GM12878 (cell line): ENCODE measurements around the gene TRUB2. TPM values are rescaled to one million over a fixed set of nuclear protein-coding genes. Genes with fewer than 3 reads are reported as not detected.

Experiments used
- ATAC-seq: fragments of 200-7000 bp; cut with Tn5 transposase; 3 replicates; pipeline ENCODE4 v1.9.1; 2020; ENCODE audit warnings: mild to moderate bottlenecking, moderate library complexity
- BruUV-seq: library from RNA; stranded (reverse); fragments of 400-500 nt; replicated peaks from 2 replicates; lab custom pipeline; 2021; lab: Mats Ljungman, UMichigan
- CTCF ChIA-PET: fragments of 300-600 bp; sonication (Branson Sonifier 250); formaldehyde crosslinking; extraction: SDS; loops from one replicate; lab custom pipeline; 2021; ENCODE audit warnings: inconsistent platforms; lab: Yijun Ruan, JAX
- POLR2A ChIA-PET: fragments of 350-600 bp; formaldehyde crosslinking; extraction: SDS; loops from one replicate; lab custom pipeline; 2021; ENCODE audit warnings: inconsistent platforms; lab: Charles Lee
- RAD21 ChIA-PET: fragments of 300-600 bp; sonication (Branson Sonifier 250); formaldehyde crosslinking; loops from one replicate; lab custom pipeline; 2023; ENCODE audit warnings: antibody characterized with exemption; ENCODE audit not compliant: unreplicated experiment; lab: Charles Lee
- SMC1A ChIA-PET: fragments of 300-600 bp; sonication (Branson Sonifier 250); formaldehyde crosslinking; loops from one replicate; lab custom pipeline; 2023; ENCODE audit not compliant: unreplicated experiment, uncharacterized antibody; lab: Charles Lee
- DNase-seq: peaks from one replicate; pipeline ENCODE4 v3.0.0-alpha.2; 2011; ENCODE audit warnings: low read depth, low spot score
- FAIRE-seq: peaks from 3 replicates; lab custom pipeline; 2011; peaks lifted over from hg19 to GRCh38; lab: Jason Lieb, UNC
- H2AFZ ChIP-seq: 2 replicates; pipeline ENCODE4 v1.6.0; 2011; ENCODE audit warnings: low read depth, low read length, control low read depth; ENCODE audit not compliant: control insufficient read depth
- H3K27ac ChIP-seq: 2 replicates; pipeline ENCODE4 v1.5.1; 2011; ENCODE audit warnings: control low read depth; ENCODE audit not compliant: control insufficient read depth, insufficient read depth
- H3K27me3 ChIP-seq, 2 experiments: replicated peaks in 1 of 2; 2 replicates each; pipeline versions ENCODE4 v1.6.0 to v1.6.1; 2011; ENCODE audit warnings: low read length in 1 of 2; ENCODE audit not compliant: control insufficient read depth in 2 of 2, insufficient read depth in 2 of 2
- H3K36me3 ChIP-seq, 2 experiments: 2 replicates each; pipeline ENCODE4 v1.5.1; 2011; ENCODE audit warnings: low read length in 1 of 2; ENCODE audit not compliant: control insufficient read depth in 2 of 2, insufficient read depth in 2 of 2
- H3K4me1 ChIP-seq: 2 replicates; pipeline ENCODE4 v1.6.1; 2011; ENCODE audit warnings: mild to moderate bottlenecking, low read length, moderate library complexity, mixed read lengths; ENCODE audit not compliant: control insufficient read depth, insufficient read depth
- H3K4me2 ChIP-seq: 2 replicates; pipeline ENCODE4 v1.6.0; 2011; ENCODE audit warnings: control low read depth; ENCODE audit not compliant: control insufficient read depth, insufficient read depth
- H3K4me3 ChIP-seq: fragments of 200-600 bp; sonication (generic); 2 replicates; pipeline ENCODE4 v1.5.1; 2016
- H3K79me2 ChIP-seq: 2 replicates; pipeline ENCODE4 v1.6.0; 2011; ENCODE audit warnings: low read length; ENCODE audit not compliant: control insufficient read depth, insufficient read depth
- H3K9ac ChIP-seq: 2 replicates; pipeline ENCODE4 v1.8.0; 2011; ENCODE audit warnings: low read length, control low read depth, mixed read lengths; ENCODE audit not compliant: control insufficient read depth, insufficient read depth
- H3K9me3 ChIP-seq: replicated peaks from 3 replicates; pipeline ENCODE4 v1.5.1; 2011; ENCODE audit warnings: mild to moderate bottlenecking, low read length; ENCODE audit not compliant: control insufficient read depth, insufficient read depth
- H4K20me1 ChIP-seq: 2 replicates; pipeline ENCODE4 v1.6.0; 2011; ENCODE audit not compliant: control insufficient read depth, insufficient read depth
- IRF3 ChIP-seq: fragments of 450-650 bp; IDR thresholded peaks from 2 replicates; pipeline ENCODE4 v1.6.1; 2014; ENCODE audit warnings: mild to moderate bottlenecking
- JUNB ChIP-seq: IDR thresholded peaks from 2 replicates; pipeline ENCODE4 v1.6.1; 2016; ENCODE audit warnings: antibody characterized with exemption, mild to moderate bottlenecking
- LARP7 ChIP-seq: fragments of 450-650 bp; IDR thresholded peaks from 2 replicates; pipeline ENCODE4 v1.6.1; 2017; ENCODE audit warnings: mild to moderate bottlenecking
- PML ChIP-seq: IDR thresholded peaks from 2 replicates; pipeline ENCODE4 v1.6.1; 2012; ENCODE audit warnings: low read length, inconsistent platforms
- POLR2A ChIP-seq: IDR thresholded peaks from 2 replicates; pipeline ENCODE4 v1.6.1; 2011; ENCODE audit warnings: low read depth, mild to moderate bottlenecking, low read length
- RAD51 ChIP-seq: fragments of 450-650 bp; IDR thresholded peaks from 2 replicates; pipeline ENCODE4 v1.6.1; 2016; ENCODE audit warnings: moderate library complexity, mild to moderate bottlenecking, inconsistent platforms
- REST ChIP-seq: IDR thresholded peaks from 2 replicates; pipeline ENCODE4 v1.6.1; 2012; ENCODE audit warnings: mild to moderate bottlenecking, low read depth, low read length
- SIN3A ChIP-seq: IDR thresholded peaks from 2 replicates; pipeline ENCODE4 v1.6.1; 2012; ENCODE audit warnings: low read depth, low read length, improper control_type of control experiment
- SP1 ChIP-seq: IDR thresholded peaks from one replicate; pipeline ENCODE4 v1.6.1; 2011; ENCODE audit warnings: low read depth, low read length
- USF1 ChIP-seq: IDR thresholded peaks from 2 replicates; pipeline ENCODE4 v1.6.1; 2011; ENCODE audit warnings: borderline replicate concordance, low read depth, mild to moderate bottlenecking, moderate library complexity, mixed read lengths, low read length; ENCODE audit not compliant: insufficient read depth; ENCODE audit errors: extremely low read length
- ZNF24 ChIP-seq: fragments of 450-650 bp; IDR thresholded peaks from 2 replicates; pipeline ENCODE4 v1.6.1; 2017; ENCODE audit warnings: antibody characterized with exemption, mild to moderate bottlenecking
- ZSCAN29 ChIP-seq: fragments of 450-650 bp; IDR thresholded peaks from 2 replicates; pipeline ENCODE4 v1.6.1; 2017; ENCODE audit warnings: mild to moderate bottlenecking, moderate library complexity
- ZZZ3 ChIP-seq: IDR thresholded peaks from 2 replicates; pipeline ENCODE4 v1.6.1; 2011; ENCODE audit warnings: low read depth; ENCODE audit not compliant: control insufficient read depth, insufficient read length
- WGBS: methylation state at CpG from one replicate; pipeline ENCODE4 v1.1.6; 2016; ENCODE audit warnings: low lambda C conversion rate; ENCODE audit not compliant: insufficient replicate concordance, insufficient coverage; ENCODE audit errors: missing lambda C conversion rate; 5-methylcytosine and 5-hydroxymethylcytosine counted together
- in situ Hi-C: fragments of 300-500 bp; cut with MboI; formaldehyde crosslinking; loops from 9 replicates; pipeline ENCODE4 v1.14.3; 2018; ENCODE audit warnings: mixed read lengths
- intact Hi-C: fragments of 100-400 bp; cut with micrococcal nuclease; formaldehyde crosslinking; loops from one replicate; pipeline ENCODE4 v1.14.2; 2022; ENCODE audit not compliant: unreplicated experiment
- polyA plus RNA-seq, 11 experiments: library from polyadenylated mRNA; depleted of rRNA in 4 of 11; unstranded in 6 of 11; stranded (reverse) in 5 of 11; fragments of >200 nt; fragmentation: Nextera tagmentation in 4 of 11; fragmentation: Illumina TruSeq in 1 of 11; extraction: Ambion mirVana in 4 of 11; extraction: Trizol in 1 of 11; gene quantifications; 1 replicate in 1 of 11; 2 replicates in 10 of 11; pipeline versions ENCODE4 v1.2.1 to v1.2.3, GENCODE V29; 2011 to 2016; ENCODE audit warnings: inconsistent platforms in 2 of 11, missing spikeins in 2 of 11, low read depth in 1 of 11
- total RNA-seq, 4 experiments: library from RNA; depleted of rRNA in 3 of 4; stranded (reverse); fragments of >200 nt in 3 of 4; fragmentation: Illumina TruSeq in 1 of 4; extraction: Trizol in 1 of 4; gene quantifications; 2 replicates each; pipeline versions ENCODE4 v1.2.1 to v1.2.3, GENCODE V29; 2013 to 2021

Gene TRUB2
- total and polyA plus RNA-seq, 10 of the 15 experiments (the other 5 are each of a cell fraction or from before 2014, with no cell fraction given) = 2.8 to 70.5 (median 37.2) TPM

- no peaks in the 10 kb centered on the region for H3K27me3 ChIP-seq
- H3K4me2 ChIP-seq = peak overlapping the region; percentile 88
- SMC1A ChIA-PET = no interaction called here
- ATAC-seq (no peak), DNase-seq (no peak), FAIRE-seq (no peak)
- CTCF ChIA-PET = interaction anchor here (3.5 kb wide), 1 partner anchor 20 kb away, joined by 11 read pairs; no protein-coding TSS in a partner anchor
- H3K9me3 ChIP-seq = no peaks in the 10 kb centered on the region
- no peaks in the 10 kb centered on the region for H4K20me1 ChIP-seq
- BruUV-seq = no TSS peak
- H3K4me1 ChIP-seq = 0 out of 2 replicates have a peak, but pooled peaks cover 4% of the 10 kb centered on the region
- in situ Hi-C loops (no loop called here), intact Hi-C loops (no loop called here)
- peaks cover 20% of the 10 kb centered on the region for H3K79me2 ChIP-seq
- POLR2A ChIA-PET = no interaction called here
- WGBS = 85% methylated on average over 8 of the region's 8 CpGs
- peak overlapping the region; percentile 95; the same call in 1 of the 2 replicates for H3K9ac ChIP-seq
- TF ChIP-seq SIN3A (no peak), ZNF24 (no peak), PML (no peak), SP1 (no peak), LARP7 (no peak), ZSCAN29 (no peak), POLR2A (no peak), IRF3 (no peak), RAD51 (no peak), JUNB (no peak), ZZZ3 (no peak), REST (no peak), USF1 (no peak)
- H3K27ac ChIP-seq = 0 out of 2 replicates have a peak overlapping the region, but pooled peaks have one; percentile 11
- RAD21 ChIA-PET = no interaction called here
- H2AFZ ChIP-seq = no peak overlapping the region
- peaks cover 2 to 7% of the 10 kb centered on the region in 2 experiments for H3K36me3 ChIP-seq
- peak overlapping the region; percentile 99; the same call in 1 of the 2 replicates for H3K4me3 ChIP-seq
These were observed 48.0 kb downstream of the TRUB2 start for GRCh38 chr9:128274245-128274644.
